Measurements from ENCODE around the gene ANO7. TPM values are rescaled to one million over a fixed set of nuclear protein-coding genes. Genes with fewer than 3 reads are reported as not detected.
A peak's percentile ranks its signal among the peaks of the same experiment; 100 is the strongest.

Gene ANO7
- polyA plus RNA-seq, 3 donors, result 2.1 to 2.7 (median 2.5) TPM

GRCh38 chr2:241226723-241227572, 38.5 kb downstream of the ANO7 start:
- DNase-seq, result peak; percentile 57

DNA sequence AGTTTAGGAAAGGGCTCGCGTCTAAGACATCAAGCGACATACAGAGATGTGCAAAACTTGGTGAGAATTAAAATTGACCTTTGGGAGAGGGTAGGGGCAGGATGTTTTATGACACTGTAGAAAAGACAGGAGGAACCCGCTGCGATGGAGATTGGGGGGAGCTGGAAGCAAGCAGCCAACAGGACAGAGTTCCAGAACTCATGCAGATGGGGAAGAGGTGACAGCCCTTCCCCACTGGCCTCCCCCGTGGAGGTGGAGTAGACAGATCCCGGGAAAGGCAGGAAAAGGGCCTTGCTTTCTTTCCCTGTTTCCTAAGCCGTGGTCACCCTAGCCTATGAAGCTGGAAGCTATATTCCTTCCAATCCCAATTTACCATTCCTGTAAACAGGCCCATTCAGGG, 39.1 kb downstream of the ANO7 start:
- DNase-seq, result no peak

GRCh38 chr2:241228081-241228859, 39.8 kb downstream of the ANO7 start:
- no peak for DNase-seq

DNA sequence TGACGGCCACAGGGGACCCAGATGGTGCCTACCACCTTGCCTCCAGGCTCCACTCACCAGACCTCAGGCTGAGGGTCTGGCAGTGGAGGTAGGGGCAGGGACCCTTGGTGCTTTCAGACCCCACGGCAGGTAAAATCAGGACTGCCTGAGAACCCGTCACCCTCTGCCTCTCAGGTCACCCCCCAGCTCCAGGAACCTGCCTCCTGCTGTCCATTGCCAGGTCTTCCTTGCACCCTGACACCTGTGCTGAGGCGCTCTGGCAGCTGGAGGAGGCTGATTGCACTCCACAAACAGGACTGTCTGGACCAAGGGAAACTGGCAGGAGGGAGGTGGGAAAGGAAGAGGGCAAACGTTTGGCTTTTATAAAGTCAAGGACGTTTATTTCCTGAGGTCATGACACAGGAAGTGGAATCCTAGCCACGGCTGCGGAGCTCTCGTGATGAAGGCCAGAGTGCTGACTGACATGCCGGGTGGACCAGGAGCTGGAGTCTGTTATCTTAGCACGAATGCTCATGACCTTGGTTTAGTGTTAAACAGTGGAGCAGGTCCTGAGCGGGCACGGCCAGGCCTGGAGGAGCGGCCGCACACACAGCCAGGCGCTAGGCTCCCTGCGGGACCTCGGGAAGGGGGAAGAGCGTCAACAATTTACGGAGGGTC, 40.5 kb downstream of the ANO7 start:
- DNase-seq, result no peak

DNA sequence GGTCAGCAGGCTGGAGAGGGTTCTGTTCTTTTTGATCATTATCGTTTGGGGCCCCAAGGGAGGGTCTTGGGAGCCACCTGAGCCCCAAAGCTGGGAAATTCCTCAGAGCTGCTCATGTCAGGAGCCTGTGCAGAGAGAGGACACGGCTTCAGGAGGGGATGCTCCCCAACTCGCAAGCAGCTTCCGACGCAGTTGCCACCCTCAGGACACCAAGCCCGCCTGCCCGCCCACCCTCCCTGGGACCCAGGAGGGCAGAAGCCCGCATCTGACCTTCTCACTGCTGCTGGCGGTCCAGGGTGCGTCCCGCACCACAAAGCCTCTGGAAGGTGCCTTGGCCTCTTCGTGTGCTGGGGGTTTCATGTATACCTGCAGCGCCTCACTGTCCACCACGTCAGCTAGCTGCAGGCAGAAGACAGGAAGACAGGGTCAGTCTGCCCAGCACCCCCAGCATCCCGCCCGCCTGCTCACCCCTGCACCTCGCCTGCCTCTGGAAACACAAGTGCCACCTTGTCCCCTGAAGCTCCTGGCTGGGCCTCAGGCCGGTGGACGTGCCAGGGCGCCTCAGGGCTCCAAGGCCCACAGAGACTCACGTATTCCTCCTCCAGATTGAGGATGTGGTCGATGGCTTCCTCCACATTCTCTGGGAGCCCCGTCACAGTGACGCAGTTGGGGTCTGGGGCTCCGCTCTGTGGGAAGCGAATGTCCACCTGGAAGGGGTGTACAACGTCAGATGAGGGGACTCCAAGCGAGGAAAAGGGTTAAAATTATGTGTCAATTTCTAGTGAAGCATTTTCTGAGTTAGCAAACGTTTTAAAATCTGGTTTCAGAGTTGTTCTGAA, 41.3 kb downstream of the ANO7 start:
- DNase-seq, result no peak

GRCh38 chr2:241230435-241230834, 42.0 kb downstream of the ANO7 start:
- no peak for DNase-seq

- no peak for DNase-seq
Observed at GRCh38 chr2:241232736-241233575, 44.5 kb downstream of the ANO7 start.

- DNase-seq, result no peak
Observed at GRCh38 chr2:241234066-241234790, 45.8 kb downstream of the ANO7 start.

- DNase-seq, result no peak
Observed at GRCh38 chr2:241234962-241235740, 46.7 kb downstream of the ANO7 start.

DNA sequence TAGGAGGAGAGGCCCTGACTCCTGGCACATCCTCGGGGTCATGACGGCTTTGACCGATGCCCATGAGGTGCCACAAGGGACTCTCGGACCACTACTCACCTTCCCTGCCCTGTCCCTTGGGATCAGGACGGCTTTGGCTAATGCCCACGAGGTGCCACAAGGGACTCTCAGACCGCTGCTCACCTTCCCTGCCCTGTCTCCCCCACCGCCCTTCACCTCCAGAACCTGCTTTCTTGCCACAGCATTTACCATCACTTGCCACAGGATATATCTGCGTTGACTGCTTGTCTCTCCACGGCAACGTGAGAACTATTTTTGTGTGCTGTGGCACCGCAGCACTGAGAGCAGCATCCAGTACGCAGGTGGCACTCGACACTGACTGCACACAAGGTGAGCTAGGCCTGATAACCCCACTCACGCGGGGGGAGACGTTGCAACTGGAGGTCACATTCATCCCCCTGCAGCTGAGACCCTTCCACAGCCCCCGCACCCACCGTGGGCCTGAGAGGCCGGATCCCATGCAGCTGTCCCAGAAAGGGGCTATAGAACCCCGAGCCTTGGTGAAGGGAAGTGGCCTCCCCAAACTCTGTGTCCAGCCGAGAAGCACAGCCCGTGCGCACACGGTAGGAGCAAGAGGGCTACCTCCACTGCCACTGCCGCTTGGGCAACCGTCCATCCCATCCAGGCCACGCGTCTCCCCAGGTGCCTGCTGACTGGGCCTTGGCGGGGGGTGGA, 47.5 kb downstream of the ANO7 start:
- no peak for DNase-seq

DNA sequence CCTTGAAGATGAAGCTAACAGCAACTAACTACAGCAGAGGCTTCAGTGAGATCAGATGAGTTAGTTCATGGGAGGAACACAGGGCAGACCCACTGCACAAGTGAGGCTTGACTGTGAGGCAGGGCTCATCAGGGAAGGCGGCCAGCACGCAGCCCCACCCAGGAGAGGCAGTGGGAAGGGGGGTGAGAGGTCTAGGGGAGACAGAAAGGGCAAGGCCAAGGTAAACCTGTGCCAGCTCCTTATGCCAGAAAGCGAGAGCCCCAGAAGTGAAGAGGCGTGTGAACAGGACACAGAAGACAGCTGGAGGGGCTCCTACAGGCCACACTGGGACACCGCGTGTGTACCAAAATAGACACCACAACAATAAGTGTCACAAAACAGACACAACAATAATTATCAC, 48.6 kb downstream of the ANO7 start:
- no peak for DNase-seq

DNA sequence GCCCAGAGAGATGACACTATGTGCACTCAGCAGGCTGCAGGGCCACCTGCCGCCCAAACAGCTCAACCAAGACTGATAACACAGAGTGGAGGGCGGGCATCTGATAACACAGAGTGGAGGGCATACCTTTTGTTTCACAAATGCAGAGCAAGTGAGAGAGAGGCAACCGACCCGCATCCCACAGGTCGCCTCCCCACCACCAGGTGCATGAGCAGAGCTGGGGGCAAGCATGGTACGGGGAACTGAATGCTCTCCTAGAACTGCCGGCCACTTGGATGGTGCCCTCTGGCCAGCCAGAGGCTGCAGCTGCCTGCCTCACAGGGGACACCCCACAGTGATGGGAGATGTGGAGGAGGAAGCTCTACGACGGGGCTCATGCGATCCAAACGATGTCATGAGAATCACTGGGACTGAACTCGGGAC, 49.5 kb downstream of the ANO7 start:
- no peak for DNase-seq

- DNase-seq, result no peak
Observed at GRCh38 chr2:241238693-241239198, 50.3 kb downstream of the ANO7 start.

DNA sequence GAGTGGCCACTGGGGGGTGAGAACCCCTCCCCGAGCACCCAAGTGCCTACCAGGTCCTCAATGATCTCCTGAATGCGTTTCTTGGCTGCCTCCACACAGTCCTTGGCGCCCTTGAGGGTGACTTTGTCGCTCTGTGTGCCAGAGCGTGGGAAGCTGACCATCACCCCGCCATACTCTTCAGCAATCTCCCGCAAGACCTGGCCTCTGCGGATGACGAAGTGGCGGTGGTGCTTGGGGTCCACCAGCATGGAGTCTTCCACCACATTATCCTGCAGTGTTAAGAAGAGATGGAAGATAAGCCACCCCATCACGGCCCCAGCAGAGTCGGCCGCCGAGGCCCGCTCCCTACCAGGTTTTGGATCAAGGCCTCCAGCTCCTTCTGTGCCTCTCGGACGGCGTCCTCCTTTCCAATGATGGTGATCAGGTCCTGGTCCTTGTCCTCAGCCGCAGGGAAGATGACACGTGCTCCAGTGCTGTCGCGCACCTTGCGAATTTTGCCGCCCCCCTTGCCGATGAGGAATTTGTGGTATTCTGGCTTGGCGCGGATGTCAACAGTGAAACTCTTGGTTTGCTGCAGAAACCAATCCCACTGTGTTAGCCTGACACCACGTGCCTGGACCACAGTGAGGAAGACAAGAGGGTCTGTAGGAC, 51.2 kb downstream of the ANO7 start:
- no peak for DNase-seq

DNA sequence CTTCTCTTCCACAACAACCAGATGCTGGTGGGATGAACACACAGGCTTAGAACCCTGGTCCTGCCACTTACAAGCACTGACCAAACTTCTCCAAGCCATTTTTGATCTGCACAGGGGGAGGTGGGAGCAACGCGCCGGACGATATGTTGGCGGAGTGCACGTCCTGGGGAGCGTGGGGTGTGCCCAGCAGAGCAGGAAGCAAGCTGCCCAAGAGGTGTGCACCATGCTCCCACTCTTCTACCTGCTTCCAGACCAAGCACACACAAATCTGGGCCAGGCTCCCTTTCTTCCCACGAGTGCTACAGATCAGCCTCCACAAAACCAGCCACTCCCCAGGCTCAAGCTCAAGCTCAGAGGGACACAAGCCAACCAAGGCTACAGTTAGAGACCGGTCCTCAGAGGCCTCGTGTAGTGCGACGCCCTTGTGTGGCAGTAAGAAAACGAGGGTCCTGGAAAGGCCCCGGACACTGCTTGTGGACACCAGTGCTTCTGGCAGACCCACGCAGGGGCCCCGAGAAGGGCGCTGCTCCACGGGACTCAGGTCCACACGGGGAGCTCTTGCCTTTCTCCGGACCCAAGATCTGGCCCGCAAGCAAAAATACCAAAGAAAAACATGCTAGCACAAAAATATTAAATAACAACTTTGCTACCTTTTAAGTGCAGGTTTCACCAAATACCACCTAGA, 52.0 kb downstream of the ANO7 start:
- no peak for DNase-seq

- no peak for DNase-seq
Observed at GRCh38 chr2:241241669-241242068, 53.2 kb downstream of the ANO7 start.

GRCh38 chr2:241242306-241242705, 53.8 kb downstream of the ANO7 start:
- no peak for DNase-seq
